GDM1 (cell line): ENCODE measurements around the gene RAB31.
A peak's percentile ranks its signal among the peaks of the same experiment; 100 is the strongest.
"Not testable (repeated sequence)": the region's sequence is repeated elsewhere in the genome, so short reads cannot be mapped to it uniquely, and the experiment has no call there.

Experiments used
- DNase-seq: peaks from one replicate; lab custom pipeline; 2025; lab: John Stamatoyannopoulos, UW

The RAB31 gene

GRCh38 chr18:9839211-9839610, 131.1 kb downstream of the RAB31 start:
- no peak for DNase-seq

- DNase-seq: no peak
Measured at GRCh38 chr18:9839853-9840252, 131.8 kb downstream of the RAB31 start.

- no peak for DNase-seq
Measured at GRCh38 chr18:9841752-9842151, 133.7 kb downstream of the RAB31 start.

- no peak for DNase-seq
Measured at GRCh38 chr18:9842448-9842847, 134.3 kb downstream of the RAB31 start.

GRCh38 chr18:9845256-9845655, 137.2 kb downstream of the RAB31 start:
- DNase-seq: no peak

GRCh38 chr18:9846162-9846925, 138.2 kb downstream of the RAB31 start:
- no peak for DNase-seq

GRCh38 chr18:9848170-9848879, 140.2 kb downstream of the RAB31 start:
- DNase-seq: no peak

- peak; percentile 39 for DNase-seq
Measured at GRCh38 chr18:9849407-9850283, 141.5 kb downstream of the RAB31 start.

GRCh38 chr18:9850309-9850708, 142.2 kb downstream of the RAB31 start:
- DNase-seq: no peak

GRCh38 chr18:9851511-9851910, 143.4 kb downstream of the RAB31 start:
- no peak for DNase-seq

GRCh38 chr18:9852266-9853081, 144.4 kb downstream of the RAB31 start:
- no peak for DNase-seq

GRCh38 chr18:9854801-9855676, 146.9 kb downstream of the RAB31 start:
- no peak for DNase-seq

- no peak for DNase-seq
Measured at GRCh38 chr18:9855681-9856080, 147.6 kb downstream of the RAB31 start.

GRCh38 chr18:9856092-9856491, 148.0 kb downstream of the RAB31 start:
- DNase-seq: peak; percentile 6

- DNase-seq: not testable (repeated sequence)
Measured at GRCh38 chr18:9857479-9857998, 149.4 kb downstream of the RAB31 start.

GRCh38 chr18:9858642-9859041, 150.5 kb downstream of the RAB31 start:
- no peak for DNase-seq

- no peak for DNase-seq
Measured at GRCh38 chr18:9859232-9859631, 151.1 kb downstream of the RAB31 start.

GRCh38 chr18:9860682-9861081, 152.6 kb downstream of the RAB31 start:
- DNase-seq: no peak

GRCh38 chr18:9861157-9861556, 153.1 kb downstream of the RAB31 start:
- DNase-seq: no peak

GRCh38 chr18:9861933-9862332, 153.8 kb downstream of the RAB31 start:
- DNase-seq: no peak
